Diencephalon (tissue), 1 donor: ENCODE data around the gene NRSN2. TPM values are rescaled to one million over a fixed set of nuclear protein-coding genes. Genes with fewer than 3 reads are reported as not detected.

Experiments used
- total RNA-seq: library from RNA; depleted of rRNA; stranded (reverse); fragments of >200 nt; gene quantifications from one replicate; pipeline ENCODE4 v1.2.3, GENCODE V29; 2014

The NRSN2 gene
- total RNA-seq: 52.4 TPM

GRCh38 chr20:346640-347316 lies at the start of gene NRSN2:
Gene NRSN2 (plus strand): TSS chr20:347111. CDS start chr20:349644, 2,533 bp downstream.

GRCh38 chr20:325045-325888 lies 21.6 kb upstream of the NRSN2 start, which contains the start of gene SOX12:
Gene SOX12 (plus strand): TSS chr20:325552. CDS start chr20:325925, 373 bp downstream.

Other genes with a start within 250 kb of the NRSN2 start
- not detected for gene DEFB126, start 204.5 kb upstream of the NRSN2 start, total RNA-seq
- not detected for gene DEFB127, start 189.7 kb upstream of the NRSN2 start, total RNA-seq
- gene DEFB128, start 157.4 kb upstream of the NRSN2 start, total RNA-seq: not detected
- gene DEFB129, start 119.9 kb upstream of the NRSN2 start, total RNA-seq: not detected
- gene DEFB132, start 89.4 kb upstream of the NRSN2 start, total RNA-seq: not detected
- 7.2 TPM for gene C20orf96, start 56.4 kb upstream of the NRSN2 start, total RNA-seq
- gene ZCCHC3, start 49.5 kb upstream of the NRSN2 start, total RNA-seq: 22.4 TPM
- gene SOX12, start 21.6 kb upstream of the NRSN2 start, total RNA-seq: 10.4 TPM
- 11.5 TPM for gene TRIB3, start 33.6 kb downstream of the NRSN2 start, total RNA-seq
- gene RBCK1, start 61.2 kb downstream of the NRSN2 start, total RNA-seq: 23.5 TPM
- 18.9 TPM for gene TBC1D20, start 115.4 kb downstream of the NRSN2 start, total RNA-seq
- 179 TPM for gene CSNK2A1, start 196.7 kb downstream of the NRSN2 start, total RNA-seq